HPDE6-E6E7 (cell line): ENCODE data around the gene OR4K1.
"Not testable (repeated sequence)": the region's sequence is repeated elsewhere in the genome, so short reads cannot be mapped to it uniquely, and the experiment has no call there.

Source experiments
- DNase-seq: peaks from one replicate; pipeline ENCODE4 v3.0.0; 2011; ENCODE audit warnings: missing footprints; ENCODE audit errors: extremely low spot score

Gene OR4K1, protein sequence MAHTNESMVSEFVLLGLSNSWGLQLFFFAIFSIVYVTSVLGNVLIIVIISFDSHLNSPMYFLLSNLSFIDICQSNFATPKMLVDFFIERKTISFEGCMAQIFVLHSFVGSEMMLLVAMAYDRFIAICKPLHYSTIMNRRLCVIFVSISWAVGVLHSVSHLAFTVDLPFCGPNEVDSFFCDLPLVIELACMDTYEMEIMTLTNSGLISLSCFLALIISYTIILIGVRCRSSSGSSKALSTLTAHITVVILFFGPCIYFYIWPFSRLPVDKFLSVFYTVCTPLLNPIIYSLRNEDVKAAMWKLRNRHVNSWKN

GRCh38 chr14:19930617-19931016, at the start of gene OR4K1:
Gene OR4K1 (plus strand): TSS chr14:19930917. CDS start chr14:19935667, 4,750 bp downstream.
- no peak for DNase-seq

GRCh38 chr14:19895282-19895681, 35.4 kb upstream of the OR4K1 start:
- no peak for DNase-seq

DNA sequence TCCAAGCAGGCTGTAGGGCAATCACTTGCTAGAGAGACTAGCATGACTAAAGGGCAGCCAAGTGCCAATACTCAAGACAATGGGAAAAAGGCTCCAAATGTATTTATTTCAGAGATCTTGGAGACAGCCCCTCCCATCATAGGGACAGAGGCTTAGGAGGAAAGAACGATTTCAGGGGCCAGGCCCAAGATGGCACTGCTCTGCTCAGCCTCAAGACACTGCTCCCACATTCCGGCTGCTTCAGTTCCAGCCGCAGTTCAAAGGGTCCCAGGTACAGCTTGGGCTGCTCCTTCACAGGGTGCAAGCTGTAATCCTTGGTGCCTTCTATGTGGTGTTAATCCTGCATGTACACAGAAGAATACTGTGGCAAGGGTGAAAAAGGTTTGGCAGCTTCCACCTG, 29.7 kb upstream of the OR4K1 start:
- DNase-seq = no peak

- no peak for DNase-seq
Measured at GRCh38 chr14:19902409-19902808, 28.3 kb upstream of the OR4K1 start.

- no peak for DNase-seq
Measured at GRCh38 chr14:19906665-19907064, 24.1 kb upstream of the OR4K1 start.

DNA sequence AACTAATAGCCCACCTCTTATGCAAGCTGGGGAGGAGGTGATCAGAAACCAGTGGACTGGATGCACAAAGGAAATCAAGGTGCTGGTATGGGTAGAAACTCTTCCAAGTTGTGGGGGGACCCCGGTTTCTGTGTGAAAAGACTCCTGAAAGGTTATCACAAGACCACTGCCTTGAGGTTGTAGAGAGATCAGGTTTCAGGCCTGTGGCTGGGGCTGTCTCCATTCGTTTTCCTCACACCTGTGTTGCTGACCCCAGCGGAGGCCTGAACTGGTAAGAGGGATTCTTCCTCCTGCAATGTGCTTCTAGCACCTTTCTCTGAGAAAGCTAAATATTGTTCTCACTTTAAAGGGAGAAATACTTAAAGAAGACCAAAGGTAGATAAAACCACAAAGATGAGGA, 19.6 kb upstream of the OR4K1 start:
- DNase-seq = no peak

- DNase-seq = no peak
Measured at GRCh38 chr14:19917243-19917642, 13.5 kb upstream of the OR4K1 start.

DNA sequence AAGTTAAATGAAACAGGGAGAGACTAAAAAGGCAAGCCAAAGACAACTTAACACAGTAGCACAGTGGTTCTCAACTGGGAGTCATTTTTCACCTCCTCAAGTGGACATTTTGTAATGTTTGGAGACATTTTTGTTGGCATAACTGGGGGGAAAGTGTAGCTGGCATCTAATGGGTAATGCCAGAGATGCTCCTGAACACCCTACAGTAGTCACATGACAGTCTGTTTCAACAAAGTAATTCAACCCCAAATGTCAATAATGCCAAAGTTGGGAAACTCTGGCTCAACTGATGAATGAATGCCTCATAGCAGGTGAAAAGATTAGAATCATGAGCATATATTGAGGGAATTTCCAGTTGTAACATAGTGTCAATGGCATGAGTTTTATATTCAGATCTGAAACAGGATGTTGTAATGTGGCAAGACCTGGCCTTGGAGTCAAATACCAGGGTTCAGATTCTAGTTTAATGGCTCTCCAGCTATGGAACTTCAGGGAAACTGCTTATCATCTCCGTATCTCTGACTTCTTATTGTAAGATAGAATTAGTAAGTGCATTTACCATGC, 12.7 kb upstream of the OR4K1 start:
- DNase-seq = no peak

- DNase-seq = no peak
Measured at GRCh38 chr14:19918553-19919264, 12.0 kb upstream of the OR4K1 start.

GRCh38 chr14:19920021-19920657, 10.6 kb upstream of the OR4K1 start, which contains the start of gene OR4K5:
Gene OR4K5 (plus strand): TSS chr14:19920607. CDS start chr14:19920607, 0 bp downstream.
- DNase-seq = no peak

DNA sequence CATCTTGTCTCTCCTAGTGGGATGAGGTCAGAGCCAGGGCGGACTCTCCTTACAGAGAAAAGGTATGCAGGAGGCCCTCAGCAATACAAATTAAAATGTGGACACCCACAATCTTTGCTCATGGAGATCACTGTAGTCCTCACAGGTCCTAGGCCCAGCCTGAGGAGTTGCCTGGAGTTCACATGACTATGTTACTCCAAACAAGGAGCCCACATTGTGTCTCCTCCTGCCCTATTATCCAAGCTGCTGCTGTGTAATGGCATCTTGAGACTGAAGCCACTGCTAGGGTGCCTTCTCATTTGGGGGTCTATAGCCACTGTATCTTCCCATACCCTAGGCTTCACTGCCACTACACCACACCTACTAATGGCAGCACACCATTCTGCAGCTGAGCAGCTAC, 11.0 kb downstream of the OR4K1 start:
- DNase-seq = no peak

GRCh38 chr14:19947413-19948090, 16.8 kb downstream of the OR4K1 start:
- DNase-seq = no peak

GRCh38 chr14:19949218-19949617, 18.5 kb downstream of the OR4K1 start:
- no peak for DNase-seq

DNA sequence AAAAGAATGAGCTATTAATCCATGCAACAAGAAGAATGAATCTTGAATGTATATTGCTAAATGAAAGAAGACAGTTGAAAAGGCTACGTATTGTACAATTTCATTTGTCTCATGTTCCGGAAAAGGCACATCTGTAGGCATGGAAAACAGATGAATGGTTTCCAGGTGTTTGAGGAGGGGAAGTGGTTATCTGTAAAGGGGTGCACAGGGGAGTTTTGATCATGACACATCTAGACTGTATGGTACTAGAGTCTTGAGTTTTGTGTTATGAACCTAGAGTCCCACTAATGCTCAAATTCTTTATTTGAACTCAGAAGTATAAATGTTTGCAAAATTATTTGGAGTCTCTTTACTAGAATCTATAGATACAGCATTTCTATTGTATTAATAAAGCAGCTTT, 39.0 kb downstream of the OR4K1 start:
- not testable (repeated sequence) for DNase-seq

- no peak for DNase-seq
Measured at GRCh38 chr14:19974844-19975243, 44.1 kb downstream of the OR4K1 start.

- DNase-seq = no peak
Measured at GRCh38 chr14:19975291-19975690, 44.6 kb downstream of the OR4K1 start, which contains the start of gene OR4K15. Gene OR4K15 (plus strand): TSS chr14:19975591. CDS start chr14:19975591, 0 bp downstream.
